Fibroblast of peridontal ligament (primary cell): Measurements from ENCODE around the gene JPH4.

Experiments
- DNase-seq: peaks from one replicate; pipeline ENCODE4 v3.0.0-alpha.2; 2010; ENCODE audit errors: extremely low read depth

JPH4 gene

DNA sequence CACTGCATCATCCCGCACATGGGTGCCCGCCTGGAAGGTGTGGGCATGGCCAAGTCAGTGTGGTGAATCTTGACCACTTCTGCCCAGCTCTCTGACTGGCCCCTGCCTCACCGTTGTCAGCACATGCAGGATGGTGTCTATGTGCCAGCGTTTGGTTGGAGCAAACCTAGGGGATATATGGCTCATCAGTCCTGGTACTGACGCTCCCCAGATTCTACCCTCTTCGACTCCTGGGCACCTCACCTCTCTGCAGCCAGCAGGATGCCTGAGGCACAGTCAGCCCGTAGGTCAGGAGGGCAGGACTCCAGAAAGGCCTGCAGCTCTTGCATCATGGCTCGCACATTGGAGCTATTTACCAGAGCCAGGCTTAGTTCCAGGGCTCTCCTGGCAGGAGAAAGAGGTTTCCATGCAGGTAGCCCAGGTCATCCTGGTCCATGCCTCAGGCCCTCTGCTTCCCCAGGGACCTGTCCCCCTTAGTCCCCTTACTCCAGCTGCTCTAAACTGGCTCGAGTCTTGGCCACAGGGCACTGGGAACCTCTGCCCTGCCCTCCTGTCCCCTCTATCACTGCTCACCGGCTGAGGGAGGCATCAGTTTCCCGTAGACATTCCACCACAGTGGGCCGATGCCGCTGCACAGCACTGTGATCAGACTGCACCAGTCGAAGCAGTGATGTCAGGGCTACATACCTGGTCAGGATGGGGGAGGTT is 15.0 kb downstream of the JPH4 start:
- DNase-seq: no peak

DNA sequence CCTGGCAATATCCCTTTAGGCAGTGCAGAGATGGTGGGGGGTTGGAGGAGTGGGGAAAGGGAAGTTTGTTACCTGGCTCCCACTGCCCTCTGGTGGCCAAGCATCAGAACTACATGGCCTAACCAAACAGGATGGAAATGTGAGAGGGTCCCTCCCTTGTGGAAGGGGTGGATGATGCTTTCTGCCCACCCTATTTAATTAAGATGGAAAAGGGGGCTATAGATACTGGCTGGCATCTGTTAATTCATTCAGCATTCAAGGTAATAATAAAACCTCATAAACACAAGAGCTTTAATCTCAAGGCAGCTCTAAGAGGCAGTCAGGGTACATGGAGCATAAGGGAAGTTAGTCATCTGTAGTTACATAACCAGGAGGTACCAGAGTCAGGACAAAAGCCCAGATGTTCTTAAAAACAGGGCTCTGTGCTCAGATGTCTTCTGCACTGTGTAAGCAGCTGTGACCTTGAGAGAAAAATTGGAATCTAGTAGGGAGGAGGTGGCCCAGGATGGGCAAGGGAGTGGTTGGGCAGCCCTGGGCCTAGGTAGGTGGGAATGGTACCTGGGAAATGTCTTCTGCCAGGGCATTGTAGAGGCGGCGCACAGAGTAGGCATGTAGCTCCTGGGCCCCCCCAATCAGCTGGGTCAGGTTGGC is 15.6 kb downstream of the JPH4 start:
- peak; percentile 52 for DNase-seq

DNA sequence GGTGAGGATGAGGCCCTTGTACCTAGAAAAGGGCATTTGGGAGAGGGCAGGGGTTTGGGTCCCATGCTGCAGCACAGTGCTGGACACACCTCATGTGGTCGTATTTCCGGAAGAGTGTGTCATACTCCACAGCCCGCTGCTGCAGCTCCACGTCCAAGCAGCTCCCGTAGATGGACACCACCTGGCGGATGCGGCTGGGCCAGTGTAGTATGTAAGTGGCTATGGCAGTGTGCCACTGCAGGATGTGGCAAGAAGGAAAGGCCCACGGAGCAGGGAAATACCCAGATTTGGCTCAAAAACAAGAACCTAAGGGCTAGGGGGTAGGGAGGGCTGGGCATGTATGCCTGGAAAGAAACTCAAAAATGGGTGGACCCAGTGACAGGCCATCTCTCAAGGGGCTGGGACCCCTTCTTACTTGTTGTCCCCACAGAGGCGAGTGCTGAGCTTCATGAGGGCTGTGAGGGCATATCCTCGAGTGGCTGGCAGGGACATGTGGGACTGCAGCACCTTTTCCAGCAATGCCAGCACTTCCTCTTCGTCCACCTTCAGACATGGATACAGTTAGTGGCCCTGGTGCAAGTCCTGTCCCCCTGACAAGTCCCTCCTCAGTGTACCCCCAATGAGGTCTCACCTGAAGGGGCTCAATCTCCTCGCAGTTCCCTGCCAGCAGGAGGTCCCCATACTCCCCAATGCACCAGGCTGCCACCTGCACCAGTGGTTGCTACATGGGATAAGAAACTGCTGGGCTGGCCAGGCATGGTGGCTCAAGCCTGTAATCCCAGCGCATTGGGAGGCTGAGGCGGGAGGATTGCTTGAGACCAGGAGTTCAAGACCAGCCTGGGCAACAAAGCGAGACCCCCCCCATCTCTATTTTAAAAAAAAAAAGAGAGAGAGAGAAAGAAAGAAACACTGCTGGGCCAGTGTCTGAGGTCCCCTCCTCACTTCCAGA is 16.4 kb downstream of the JPH4 start:
- DNase-seq: no peak

DNA sequence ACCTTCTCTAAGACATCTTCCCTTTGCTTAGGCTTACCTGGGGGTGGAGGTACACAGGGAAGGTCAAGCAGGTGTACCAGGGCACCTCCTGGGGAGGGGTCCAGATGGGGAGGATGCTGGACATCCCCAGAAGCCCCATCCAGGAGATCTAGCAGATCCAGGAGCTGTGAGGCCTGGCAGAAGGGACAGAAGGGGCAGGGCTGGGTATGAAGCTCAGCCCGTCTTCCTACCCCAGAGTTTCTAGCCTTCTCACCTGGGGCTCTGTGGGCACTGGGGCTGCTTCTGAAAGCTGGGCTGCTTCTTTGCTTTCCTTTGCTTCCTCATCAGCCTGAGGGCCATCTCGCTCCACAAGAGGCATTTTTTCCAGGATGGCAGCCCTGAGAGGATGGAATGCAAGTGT is 17.3 kb downstream of the JPH4 start:
- no peak for DNase-seq

DNA sequence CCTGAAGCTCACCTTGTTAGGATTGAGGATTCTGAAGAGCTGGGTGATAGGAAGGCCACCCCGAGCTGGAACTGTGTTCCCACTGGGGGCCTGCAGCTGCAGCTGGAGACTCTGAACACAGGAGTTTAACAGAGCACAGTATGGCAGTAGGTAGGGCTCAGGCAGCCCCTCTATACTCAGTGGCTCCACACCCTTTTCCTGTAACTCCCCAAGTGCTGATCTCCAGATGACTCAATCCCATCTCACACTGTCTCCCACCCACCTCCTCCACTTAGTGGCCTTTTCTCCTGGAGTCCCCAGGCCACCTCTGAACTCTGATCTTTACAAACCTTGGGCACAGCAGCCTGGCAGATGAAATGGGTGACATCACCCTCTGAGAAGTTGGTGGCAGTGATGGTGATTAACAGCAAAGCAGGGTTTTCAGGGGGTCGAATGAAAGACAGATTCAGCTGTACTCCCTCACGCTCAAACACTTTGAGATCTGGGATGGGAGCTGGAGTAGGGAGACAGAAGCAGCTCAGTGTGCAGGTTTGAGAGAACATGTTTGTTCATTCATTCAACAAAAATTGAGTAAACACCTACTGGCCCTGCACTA is 18.6 kb downstream of the JPH4 start:
- no peak for DNase-seq

DNA sequence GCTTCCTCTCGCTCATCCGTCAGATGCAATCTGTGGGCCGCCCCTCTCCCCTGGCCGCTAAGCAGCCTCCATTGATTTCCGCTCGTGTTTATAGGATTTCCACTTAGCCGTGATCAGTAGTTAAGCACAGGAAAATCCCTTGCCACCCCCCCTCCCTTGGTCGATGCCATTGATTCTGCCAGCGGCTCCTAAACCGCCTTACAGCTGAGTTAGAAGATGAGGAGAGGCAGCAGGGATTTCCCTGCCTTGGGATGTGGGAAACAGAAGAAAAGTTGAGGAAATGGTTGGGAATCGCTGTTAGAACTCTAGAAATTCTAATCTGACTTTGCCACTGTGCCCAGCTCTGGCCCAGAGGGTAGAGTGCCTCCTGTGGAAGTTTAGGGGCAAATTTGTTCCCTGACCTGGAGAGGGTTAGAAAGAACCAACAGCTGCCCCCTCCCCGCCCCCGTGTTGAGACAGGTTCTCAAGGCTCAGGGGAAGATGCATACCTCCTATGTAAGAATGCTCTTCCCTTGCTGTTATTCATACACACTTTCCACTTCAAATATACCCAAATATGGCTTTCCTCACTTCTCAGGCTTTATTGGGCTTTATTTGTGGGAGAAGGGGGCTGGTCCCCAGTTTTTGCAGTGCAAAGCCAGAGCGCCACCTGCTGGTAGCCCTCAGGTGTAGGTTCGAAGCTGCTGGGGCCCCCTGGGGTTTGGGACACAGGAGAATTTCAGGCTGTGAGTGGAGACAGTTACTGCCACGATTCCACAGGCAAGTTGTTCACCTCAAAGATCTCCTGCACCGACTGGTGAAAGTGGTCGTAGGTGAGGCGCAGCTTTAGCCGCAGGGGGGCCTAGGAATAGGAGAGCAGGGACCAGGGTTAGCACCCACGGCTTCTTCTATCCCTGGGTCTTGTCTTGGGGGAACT is 19.3 kb downstream of the JPH4 start:
- peak; percentile 66 for DNase-seq

DNA sequence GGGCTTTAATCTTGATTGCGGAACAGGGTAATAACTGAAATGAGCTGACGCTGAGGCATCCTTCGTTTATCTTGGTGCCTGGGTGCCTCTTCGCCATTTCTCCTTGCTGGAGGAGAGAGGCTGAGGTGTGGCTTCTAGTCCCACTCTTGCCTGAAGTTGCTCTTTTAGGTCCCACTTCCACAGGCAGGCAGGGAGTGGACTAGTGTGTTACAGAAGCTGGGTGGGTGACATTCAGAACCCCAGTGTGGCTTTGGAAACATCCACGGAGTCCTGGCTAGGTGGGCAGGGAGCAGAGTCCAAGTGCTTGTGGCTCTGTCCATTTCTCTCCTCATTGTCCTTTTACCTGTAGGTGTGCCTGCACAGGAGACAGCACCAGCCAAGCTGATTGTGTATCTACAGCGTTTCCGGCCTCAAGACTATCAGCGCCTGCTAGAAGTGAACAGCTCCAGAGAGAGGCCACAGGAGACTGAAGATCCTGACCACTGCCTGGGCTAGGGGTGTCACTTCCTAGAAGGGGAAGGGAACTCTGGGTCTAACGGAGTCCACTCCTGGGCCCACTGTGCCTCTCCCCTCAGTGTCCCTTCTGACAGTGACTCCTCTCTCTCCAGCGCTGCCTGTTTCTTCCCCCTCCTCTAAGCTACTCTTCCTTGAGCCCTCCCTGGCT is 20.1 kb downstream of the JPH4 start:
- DNase-seq: no peak

DNA sequence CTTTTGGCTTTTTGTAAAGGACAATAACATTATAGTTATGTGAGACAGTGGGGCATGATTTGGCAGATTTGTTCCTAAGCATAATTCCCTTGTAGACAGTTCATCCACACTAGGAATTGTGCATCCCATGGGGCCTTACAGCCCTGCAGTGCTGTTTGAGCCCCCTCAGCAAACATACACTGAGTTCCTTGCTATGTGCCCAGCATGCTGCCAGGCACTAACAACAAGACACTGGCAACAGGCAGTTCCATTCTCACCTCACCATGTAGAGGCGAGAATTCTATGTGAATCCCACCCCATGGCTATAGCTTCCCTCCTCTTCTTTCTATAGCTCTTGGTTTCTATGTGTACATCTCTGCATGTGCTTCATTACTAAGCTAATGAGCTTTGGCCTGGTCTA is 20.6 kb downstream of the JPH4 start:
- DNase-seq: no peak

DNA sequence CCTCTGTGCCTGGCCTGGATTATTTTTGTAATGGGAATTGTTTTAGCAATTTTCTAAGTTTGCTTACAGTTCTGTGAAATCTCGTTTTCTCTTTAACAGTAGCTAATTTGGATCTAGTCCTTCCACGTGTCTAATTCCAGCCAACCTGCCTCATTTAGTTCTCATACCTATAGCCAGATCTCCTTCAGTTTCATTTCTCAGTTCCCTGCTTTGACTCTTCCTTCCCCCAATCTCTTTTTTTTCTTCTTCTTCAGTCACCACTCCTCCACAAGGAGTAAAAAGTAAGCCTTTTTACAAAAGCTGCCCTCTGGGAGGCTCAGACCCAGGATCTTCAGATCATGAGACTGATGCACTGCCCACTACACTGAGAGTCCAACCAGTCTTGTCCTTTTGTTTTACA is 21.1 kb downstream of the JPH4 start:
- no peak for DNase-seq

DNA sequence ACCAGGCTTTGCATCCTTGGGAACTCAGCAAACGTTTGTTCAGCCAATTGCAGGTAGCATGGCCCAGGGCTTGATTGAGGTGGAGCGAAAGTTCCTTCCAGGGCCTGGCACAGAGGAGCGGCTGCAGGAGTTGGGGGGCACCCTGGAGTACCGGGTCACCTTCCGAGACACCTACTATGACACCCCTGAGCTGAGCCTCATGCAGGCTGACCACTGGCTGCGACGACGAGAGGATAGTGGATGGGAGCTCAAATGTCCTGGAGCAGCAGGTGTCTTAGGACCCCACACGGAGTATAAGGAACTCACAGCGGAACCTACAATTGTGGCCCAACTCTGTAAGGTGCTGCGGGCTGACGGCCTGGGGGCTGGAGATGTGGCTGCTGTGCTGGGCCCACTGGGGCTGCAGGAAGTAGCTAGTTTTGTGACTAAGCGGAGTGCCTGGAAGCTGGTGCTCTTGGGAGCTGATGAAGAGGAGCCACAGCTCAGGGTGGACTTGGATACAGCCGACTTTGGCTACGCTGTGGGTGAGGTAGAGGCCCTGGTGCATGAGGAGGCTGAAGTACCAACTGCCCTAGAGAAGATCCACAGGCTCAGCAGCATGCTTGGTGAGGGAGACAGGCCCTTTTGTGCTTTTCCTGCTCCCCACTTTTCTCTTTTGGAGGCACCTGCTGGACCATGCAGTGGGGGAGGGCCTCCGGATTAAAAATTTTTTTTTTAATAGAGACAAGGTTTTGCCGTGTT is 21.7 kb downstream of the JPH4 start:
- DNase-seq: no peak

DNA sequence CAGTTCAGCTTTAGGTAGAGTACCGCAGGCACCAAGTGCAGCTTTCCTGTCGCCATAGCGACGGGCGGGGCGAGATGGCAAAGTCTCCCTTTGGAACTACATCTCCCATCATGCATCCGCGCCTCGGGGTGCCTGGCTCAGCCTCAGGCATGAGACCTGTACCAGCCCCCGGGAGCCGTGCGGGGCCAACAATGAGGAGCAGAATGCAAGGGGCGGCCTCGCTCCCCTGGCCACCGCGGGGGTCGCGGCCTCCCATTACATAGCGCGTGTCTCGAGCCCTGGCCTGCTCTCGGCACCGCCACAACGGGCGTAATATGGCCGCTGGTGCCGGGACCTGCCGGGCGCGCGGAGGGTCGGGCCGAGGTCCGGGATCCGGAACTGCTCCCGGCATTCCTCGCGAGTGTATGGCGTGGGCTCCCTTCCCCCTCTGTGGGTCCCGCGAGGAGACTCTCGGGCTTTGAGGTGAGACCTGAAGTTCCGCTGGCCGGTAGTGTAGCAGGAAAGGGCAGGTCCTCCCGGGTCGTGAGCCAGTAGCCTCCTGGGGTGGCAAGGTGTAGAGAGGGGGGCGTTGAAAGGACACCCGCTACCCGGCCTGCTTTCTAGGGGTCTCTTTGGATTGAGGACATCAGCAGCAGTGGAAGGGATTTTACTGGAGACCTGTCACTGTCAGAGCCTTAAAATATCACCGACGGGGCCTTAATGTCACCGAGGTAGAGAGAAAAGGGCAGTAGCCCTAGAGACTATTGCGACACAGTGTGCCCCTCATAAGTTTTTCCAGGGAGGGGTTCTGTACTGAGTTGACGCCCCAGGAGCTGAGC is 22.5 kb downstream of the JPH4 start, which contains the start of gene THTPA:
Gene THTPA, plus strand, starts transcription at position 390 of the 818 bp plus-strand sequence. CDS start 487 bp downstream, outside the sequence.
- peak; percentile 81 for DNase-seq

DNA sequence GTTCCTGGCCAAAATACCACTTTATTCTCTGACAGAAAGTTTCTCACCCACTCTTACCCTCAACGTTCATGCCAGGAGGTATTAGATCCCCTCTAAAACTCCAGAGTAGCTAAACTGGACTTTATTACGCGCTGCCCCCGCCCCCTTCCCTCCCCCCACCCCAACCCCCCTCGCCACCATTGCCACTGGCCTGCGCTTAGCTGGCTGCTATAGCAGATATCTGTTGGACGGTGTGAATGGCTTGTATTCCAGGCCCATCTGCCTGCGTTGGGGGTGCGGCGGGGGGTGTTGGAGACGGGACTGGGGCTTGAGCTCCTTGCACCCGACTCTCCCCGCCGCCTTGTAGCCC is 23.1 kb downstream of the JPH4 start:
- DNase-seq: no peak

DNA sequence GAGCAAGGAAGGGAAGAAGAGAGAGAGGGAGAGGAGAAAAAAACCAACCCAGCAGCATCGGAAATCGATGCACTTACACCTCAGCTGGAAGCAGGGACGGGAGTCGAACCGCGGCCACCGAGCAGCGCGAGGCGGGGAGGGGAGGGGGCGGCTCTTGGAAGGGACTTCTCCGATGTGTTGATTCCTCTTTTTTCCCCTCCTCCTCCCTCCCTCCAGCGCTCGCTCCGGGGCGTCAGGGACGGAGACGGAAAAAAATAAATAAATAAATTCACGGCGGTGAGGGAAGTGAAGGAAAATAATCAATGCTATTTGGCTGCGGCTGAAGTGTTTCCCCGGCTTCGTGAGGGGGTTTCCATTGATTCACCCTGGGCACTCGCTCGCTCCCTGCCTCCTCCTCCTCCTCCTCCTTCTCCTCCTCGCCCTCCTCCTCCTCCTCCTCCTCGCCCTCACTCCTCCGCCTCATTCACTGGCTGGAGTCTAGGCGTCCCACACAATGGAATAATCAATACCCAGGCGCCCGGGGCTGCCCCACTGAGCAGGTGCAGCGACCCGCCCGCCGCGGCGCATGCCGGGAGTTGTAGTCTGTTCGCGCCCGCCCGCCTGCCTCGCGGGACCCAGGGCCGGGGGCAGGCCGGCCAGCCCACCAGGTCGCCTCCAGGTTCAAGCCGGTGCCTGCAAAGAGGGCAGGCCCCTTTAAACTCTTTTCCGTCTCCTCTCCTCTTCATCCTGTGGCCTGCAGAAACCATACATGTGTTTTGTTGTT is 27.1 kb downstream of the JPH4 start, which contains the start of gene ZFHX2:
Gene ZFHX2, minus strand, starts transcription at position 500 of the 763 bp plus-strand sequence. CDS start 16,440 bp downstream, outside the sequence.
- peak; percentile 50 for DNase-seq

DNA sequence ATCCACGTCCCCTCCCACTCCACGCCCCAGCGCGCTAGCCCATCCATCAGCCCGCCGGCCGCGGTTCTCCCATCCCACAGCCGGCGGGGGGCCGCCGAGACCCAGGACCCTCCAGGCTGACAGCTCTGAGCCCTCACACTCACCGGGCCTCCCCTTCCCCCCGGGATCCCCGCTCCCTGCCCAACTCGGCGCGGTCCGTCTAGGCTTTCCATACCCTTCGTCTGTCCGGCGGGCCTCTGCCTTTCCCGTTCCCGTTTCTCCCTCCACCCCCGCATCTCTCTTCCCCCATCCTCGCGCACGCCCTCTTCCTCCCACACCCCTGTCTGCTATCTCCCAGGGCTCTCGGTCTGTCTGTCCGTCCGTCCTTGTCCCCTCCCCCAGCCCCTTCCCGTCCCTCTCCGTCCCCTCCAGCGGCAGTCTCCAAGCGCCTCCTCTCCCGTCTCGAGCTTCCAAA is 27.8 kb downstream of the JPH4 start:
- no peak for DNase-seq

DNA sequence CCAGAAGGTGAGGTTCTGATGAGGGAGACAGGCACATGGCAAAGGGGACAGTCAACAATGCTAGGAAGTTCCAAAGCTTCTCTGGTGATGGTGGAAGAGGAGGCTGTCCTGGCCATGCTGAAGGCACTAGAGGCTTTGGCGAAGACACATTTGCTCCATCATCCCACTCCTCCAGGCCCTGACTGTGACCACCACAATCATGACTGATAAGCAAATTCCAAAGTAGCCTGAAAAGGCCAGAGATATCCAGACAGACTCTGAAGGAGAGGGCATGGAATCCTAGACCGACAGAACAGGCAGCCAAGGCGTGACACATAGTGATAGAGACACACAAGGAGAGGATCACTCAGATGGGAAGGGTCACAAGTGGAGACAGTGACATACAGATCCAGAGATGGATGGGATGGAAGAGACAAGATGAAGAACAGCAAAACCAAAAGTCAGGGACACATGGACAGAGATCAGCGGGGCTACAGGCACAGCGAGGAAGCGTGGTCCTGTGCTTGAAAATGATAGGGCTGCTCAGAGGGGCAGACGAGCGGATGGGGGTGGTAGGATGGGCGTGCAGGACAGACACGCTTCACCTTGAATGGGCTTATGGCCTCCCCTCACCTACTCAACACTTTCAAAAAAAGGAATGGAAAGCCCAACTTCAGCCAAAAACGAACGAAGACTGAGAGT is 28.3 kb downstream of the JPH4 start:
- DNase-seq: no peak

DNA sequence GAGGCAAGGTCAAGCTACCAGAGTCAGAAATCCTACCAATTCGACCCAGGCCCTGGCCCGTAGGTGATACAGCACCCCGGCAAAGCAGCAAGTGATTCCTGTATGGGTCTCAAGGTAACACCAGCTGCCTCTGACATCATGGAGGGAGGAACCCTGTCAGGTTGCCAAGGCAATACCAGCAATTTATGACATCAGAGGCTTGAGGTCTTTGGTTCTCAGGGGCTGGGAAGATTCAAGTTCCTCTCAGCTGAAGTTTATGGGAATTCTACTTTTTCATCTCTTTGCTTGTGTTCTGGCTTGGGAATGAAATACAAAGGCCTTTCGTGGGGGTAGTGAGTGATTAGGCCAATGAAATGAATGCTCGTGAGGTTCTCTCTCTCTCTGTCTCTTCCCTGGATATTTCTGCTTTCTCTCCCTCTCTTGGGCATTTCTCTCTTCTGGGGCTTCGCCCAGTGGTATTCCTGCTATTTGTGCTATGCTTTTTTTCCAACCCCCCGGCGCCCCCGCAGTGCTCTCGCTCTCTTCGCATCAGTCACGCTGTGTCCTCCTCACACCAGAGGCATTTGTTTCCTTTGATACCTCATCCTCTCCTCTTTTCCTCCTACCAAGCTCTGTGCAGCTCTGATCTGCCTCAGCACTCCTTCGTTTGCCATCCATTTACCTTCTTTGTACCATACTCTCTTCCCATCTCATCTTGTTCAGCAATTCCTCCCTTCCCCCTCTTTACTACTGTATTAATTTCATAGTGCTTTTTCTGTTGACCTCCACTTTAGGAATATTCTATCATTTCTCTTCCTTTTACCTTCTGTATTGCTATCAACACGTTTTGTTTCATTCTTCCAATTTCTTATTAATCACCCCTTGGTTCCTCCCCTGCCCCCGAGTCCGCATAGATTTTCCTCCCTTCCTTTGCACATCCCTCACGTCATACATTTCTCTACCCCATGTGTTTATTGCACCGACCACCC is 30.0 kb downstream of the JPH4 start:
- DNase-seq: peak; percentile 56
